Thyroid gland (tissue), 4 donors: ENCODE data around the gene SLC17A9.

ENCODE experiments used
- CTCF ChIP-seq, 6 experiments: fragments of 200-600 bp in 3 of 6; fragments of 450-650 bp in 3 of 6; sonication (generic) in 3 of 6; IDR thresholded peaks; one replicate each; pipeline ENCODE4 v1.5.1; 2016 to 2019; ENCODE audit warnings: antibody characterized with exemption in 6 of 6, mild to moderate bottlenecking in 2 of 6, inconsistent platforms in 1 of 6, moderate library complexity in 1 of 6
- POLR2A ChIP-seq, 2 donors: fragments of 450-650 bp; IDR thresholded peaks; one replicate each; pipeline ENCODE4 v1.6.1; 2017; ENCODE audit warnings: antibody characterized with exemption in 2 of 2, mild to moderate bottlenecking in 2 of 2, moderate library complexity in 1 of 2

GRCh38 chr20:62967149-62967501 lies 14.6 kb downstream of the SLC17A9 start:
- no peak for TF ChIP-seq CTCF (IDR thresholded peaks at IDR 0.05)
- no peak for TF ChIP-seq POLR2A (IDR thresholded peaks at IDR 0.05)
